ENCODE measurements around the gene TWIST2.

Gene TWIST2

DNA sequence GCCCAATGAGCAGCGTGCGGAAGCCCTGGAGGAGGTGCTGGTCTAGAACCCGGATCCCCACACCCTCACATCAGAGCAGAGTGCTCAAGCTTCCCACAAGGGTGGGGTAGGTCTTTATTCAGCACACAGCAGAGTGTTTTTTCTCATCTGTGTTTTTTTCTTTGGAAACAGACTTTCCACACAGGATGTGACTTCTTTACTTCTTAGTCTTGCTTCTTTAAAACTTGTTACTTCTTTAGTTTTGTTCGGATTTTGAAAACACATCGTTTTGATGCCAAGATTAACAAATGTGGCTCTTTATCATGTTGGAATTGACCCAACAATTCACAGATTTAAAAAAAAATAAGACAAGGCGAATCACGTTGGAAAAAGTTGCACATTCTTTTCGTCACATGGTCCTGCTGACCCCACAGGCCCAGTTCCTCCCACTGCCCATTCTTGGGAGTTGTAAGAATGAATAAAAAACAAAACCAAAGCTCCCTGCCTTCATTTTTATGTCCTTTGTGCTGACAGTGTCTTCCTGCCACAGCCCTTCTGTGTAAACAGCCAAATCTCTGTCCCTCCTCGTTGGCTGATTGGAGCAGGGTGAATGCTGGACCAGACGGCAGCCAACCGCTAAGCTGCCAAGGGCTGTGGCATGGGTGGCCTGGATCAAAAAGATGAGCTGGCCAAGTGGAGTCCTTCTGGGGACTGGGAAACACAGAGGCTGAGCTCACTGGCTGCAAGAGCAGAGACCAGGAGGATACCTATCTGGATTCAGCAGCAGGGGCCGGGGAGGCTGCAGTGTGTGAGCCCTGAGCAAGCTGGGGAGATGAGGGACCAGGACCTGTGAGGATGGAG lies 81.6 kb downstream of the TWIST2 start:
- H3K27me3 Mint-ChIP-seq = peaks cover 12% of the 10 kb centered on the region
- no peak overlapping the region for H3K4me3 Mint-ChIP-seq
- no peaks in the 10 kb centered on the region for H3K36me3 Mint-ChIP-seq
- no peaks in the 10 kb centered on the region for H3K9me3 Mint-ChIP-seq
- no peak overlapping the region for H3K27ac Mint-ChIP-seq
- H3K4me1 Mint-ChIP-seq = no peaks in the 10 kb centered on the region

DNA sequence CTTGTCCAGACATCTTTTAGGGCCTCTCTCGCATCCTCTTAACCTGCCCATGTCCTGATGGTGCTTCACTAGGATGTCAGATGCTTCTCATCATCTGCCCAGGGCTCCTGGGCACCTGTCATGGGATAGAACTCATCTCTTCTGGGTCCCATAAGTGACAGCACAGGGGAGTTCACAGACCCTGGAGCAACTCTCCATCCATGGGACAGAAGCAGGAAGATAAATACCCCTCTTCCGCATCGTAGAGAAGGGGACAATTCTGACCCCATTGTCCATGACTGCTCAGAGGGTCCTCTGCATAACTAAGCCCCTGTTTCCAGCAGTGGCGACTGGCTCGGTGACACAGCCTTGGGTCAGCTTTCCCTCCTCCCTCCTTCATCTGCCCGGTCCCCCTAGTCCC lies 82.3 kb downstream of the TWIST2 start:
- H3K4me3 Mint-ChIP-seq = no peak overlapping the region
- no peaks in the 10 kb centered on the region for H3K9me3 Mint-ChIP-seq
- no peaks in the 10 kb centered on the region for H3K4me1 Mint-ChIP-seq
- no peak overlapping the region for H3K27ac Mint-ChIP-seq
- H3K36me3 Mint-ChIP-seq = no peaks in the 10 kb centered on the region
- peaks cover 12% of the 10 kb centered on the region for H3K27me3 Mint-ChIP-seq

DNA sequence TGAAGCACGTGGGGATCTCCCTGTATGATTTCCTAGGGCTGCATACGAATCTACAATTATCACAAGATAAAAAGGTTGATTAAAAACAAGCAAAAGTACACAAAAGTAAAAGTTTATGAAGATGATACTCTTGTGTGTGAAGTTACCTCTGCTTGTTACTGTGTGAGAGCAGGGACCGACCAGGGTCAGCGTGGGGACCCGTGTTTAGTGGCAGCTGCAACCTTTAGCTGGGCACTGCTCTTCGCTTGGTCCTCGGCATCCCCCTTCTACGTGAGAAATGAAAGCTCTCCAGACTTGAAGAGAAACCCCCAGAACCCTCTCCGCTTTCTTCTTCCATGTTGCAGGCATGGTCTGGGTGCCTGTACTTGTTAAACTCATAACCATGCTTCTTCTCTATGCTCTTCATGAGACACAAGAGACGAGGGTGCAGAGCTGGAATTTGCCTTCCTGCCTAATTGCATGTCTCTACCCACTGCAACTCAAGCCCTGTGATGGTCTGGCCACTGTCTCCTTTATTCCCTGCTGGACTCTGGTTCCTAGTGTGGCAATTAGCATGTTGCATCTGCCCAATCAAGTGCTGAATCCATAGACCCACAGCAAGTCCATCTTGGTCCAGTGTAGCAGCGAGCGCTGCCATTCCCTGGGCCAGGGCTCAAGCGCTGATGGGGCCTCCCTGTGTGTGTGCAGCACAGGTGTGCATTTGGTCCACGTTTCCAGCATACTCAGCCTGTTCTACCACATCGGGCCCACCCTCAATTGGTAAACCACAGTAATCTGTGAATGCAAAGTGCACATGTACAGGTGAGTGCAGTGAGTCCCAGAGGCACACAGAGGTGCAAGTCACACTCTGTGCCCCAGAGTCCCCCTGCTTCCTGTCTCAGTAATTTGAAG lies 88.5 kb downstream of the TWIST2 start:
- Mint-ChIP-seq H3K9me3 (no peaks in the 10 kb centered on the region), H3K27ac (no peak overlapping the region), H3K36me3 (no peaks in the 10 kb centered on the region), H3K27me3 (peaks cover 7% of the 10 kb centered on the region), H3K4me3 (no peak overlapping the region), H3K4me1 (no peaks in the 10 kb centered on the region)

DNA sequence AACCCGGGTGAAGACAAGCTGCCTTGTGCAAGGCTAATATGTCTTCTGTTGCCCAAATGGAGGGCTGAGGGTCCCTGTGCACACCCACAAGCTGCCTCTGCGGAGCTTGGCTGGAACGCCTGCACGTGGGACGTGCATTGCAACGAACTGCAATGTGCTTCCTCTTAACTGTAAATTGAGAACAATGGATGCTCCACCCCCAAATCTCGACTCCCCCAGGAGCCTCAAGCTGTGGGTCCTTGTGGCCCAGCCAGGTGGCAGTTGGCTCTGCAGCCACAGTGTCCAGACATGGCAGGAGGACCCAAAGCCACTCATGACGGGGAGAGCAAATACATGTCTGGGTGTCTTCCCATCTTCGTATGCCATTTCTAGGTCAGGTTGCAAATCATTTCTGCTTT lies 90.1 kb downstream of the TWIST2 start:
- Mint-ChIP-seq H3K4me1 (no peaks in the 10 kb centered on the region), H3K4me3 (no peak overlapping the region), H3K9me3 (no peaks in the 10 kb centered on the region), H3K27me3 (no peaks in the 10 kb centered on the region), H3K27ac (no peak overlapping the region), H3K36me3 (no peaks in the 10 kb centered on the region)

DNA sequence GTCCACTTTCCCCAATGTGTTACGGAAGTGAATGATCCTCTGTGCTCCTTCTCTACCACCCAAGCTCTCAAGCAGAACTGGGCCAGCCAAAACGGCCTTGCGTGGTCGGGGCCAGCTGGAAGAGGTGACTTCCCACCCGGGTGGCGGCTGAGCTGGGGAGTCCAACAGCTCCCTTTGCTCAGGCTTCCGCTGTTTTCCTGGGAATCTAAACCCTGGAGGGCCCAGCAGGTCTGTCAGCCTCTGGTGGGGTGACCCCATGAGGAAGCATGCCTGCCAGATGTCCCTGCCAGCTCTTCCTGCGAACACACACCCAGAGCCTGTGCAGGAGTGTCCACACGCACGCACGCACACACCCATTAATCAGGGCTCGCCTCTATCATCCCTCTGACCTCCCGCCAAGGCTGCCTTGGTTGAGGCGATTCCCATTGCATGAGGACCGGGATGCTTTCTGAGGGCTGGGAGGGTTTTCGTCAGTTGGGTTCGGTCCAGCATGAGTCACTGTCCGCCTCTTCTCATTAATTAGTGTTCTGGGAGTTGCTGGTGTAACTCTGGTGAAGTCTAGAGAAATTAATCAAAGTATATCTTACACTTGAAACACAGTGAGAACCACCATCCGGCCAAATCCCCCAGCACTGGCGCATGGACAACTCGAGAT lies 90.6 kb downstream of the TWIST2 start:
- H3K4me1 Mint-ChIP-seq = no peaks in the 10 kb centered on the region
- H3K36me3 Mint-ChIP-seq = no peaks in the 10 kb centered on the region
- H3K27ac Mint-ChIP-seq = no peak overlapping the region
- no peak overlapping the region for H3K4me3 Mint-ChIP-seq
- H3K9me3 Mint-ChIP-seq = no peaks in the 10 kb centered on the region
- peaks cover 2% of the 10 kb centered on the region for H3K27me3 Mint-ChIP-seq

DNA sequence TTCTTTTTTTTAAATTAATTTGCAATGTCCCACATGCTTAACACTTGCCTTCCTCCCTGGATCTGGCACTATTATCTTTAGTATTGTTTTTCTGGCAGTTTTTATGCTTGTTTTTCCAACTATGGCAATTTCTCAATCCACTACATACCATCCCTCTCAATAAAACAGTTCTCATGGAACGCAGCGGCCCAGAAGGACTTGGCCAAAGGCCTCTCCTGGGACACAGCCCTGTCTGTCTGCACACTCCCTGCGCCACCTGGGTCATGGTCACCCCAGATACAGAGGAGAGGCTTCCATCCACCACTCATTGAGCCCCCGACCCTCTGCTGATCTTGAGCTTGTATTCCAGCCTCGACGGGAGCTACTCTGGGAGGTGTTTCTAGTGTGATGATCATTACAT lies 91.2 kb downstream of the TWIST2 start:
- Mint-ChIP-seq H3K4me3 (no peak overlapping the region), H3K27ac (no peak overlapping the region)

DNA sequence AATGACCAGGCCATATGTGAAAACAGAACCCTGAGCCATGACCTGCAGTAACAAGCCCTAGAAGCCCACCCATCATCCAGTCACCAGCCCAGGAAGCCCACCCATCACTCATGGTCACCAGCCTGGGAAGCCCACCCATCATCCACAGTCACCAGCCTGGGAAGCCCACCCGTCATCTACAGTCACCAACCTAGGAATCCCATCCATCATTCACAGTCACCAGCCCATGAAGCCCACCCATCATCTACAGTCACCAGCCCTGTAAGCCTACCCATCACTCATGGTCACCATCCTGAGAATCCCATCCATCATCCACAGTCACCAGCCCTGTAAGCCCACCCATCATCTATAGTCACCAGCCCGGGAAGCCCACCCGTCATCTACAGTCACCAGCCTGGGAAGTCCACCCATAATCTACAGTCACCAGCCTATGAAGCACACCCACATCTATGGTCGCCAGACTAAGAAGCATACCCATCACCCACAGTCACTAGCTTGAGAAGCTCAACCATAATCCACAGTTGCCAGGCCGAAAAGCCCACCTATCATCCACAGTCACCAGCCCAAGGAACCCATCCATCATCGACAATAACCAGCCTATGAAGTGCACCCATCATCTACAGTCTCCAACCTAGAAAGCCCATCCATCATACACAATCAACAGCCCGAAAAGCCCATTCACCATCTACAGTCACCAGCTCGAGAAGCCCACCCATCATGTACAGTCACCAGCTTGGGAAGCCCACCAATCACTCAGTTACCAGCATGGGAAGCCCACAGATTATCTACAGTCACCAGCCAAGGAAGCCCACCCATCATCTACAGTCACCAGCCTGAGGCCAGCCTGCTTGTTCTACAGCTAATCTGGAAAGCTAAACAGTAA lies 91.9 kb downstream of the TWIST2 start:
- H3K36me3 Mint-ChIP-seq = no peaks in the 10 kb centered on the region
- no peaks in the 10 kb centered on the region for H3K4me1 Mint-ChIP-seq
- H3K9me3 Mint-ChIP-seq = no peaks in the 10 kb centered on the region
- H3K4me3 Mint-ChIP-seq = no peak overlapping the region
- H3K27ac Mint-ChIP-seq = no peak overlapping the region
- peaks cover 2% of the 10 kb centered on the region for H3K27me3 Mint-ChIP-seq

More for the DNA sequence above, 91.2 kb downstream of the TWIST2 start:
- no peaks in the 10 kb centered on the region for H3K4me1 Mint-ChIP-seq
- no peaks in the 10 kb centered on the region for H3K9me3 Mint-ChIP-seq
- H3K27me3 Mint-ChIP-seq = peaks cover 2% of the 10 kb centered on the region
- no peaks in the 10 kb centered on the region for H3K36me3 Mint-ChIP-seq

DNA sequence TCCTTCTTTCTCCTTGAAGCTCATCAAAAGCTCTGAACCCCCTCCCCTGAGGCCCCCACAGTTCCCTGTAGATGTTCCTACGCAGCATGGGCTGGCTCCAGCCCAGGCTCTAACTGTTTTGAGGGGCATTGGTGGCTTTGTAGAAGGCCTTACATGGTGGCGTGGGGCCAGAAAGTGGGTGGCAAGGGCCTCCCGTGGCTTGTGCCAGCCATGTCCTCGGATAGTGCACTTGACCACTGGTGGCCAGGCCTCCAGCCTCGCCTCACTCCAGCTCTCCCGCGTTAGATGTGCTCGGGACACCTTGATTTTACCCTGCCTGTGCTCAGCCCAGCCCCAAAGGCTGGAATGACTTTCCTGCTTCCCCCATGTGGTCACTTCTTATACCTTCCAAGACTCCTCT lies 92.9 kb downstream of the TWIST2 start:
- Mint-ChIP-seq H3K9me3 (no peaks in the 10 kb centered on the region), H3K36me3 (no peaks in the 10 kb centered on the region), H3K4me1 (no peaks in the 10 kb centered on the region), H3K27me3 (peaks cover 2% of the 10 kb centered on the region), H3K27ac (no peak overlapping the region), H3K4me3 (no peak overlapping the region)

DNA sequence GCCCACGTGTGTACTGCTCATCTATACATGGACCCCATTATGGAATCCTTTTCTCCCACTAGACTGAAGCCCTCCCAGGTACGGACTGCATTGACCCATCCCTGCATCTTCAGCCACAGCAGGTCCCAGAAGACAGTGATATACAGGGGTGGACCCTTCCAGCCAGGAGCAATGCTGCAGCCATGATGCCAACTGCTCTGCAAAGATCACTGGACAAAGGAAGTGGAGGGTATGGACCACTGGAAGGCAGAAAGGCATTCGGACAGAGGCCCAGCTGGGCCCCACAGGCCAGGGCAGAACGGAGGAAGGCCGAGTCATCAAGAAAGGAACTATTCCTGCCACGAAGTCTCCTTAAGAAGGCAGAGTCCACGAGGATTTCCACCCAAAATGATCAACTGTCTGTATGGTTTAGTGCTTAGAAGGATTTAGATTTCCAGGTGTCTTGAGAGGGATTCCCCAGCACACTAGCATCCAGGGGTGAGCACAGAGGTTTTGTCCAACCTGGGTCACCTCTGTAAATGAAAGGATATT lies 93.4 kb downstream of the TWIST2 start:
- H3K9me3 Mint-ChIP-seq = no peaks in the 10 kb centered on the region
- no peaks in the 10 kb centered on the region for H3K36me3 Mint-ChIP-seq
- no peak overlapping the region for H3K27ac Mint-ChIP-seq
- no peaks in the 10 kb centered on the region for H3K4me1 Mint-ChIP-seq
- H3K27me3 Mint-ChIP-seq = peaks cover 2% of the 10 kb centered on the region
- no peak overlapping the region for H3K4me3 Mint-ChIP-seq

DNA sequence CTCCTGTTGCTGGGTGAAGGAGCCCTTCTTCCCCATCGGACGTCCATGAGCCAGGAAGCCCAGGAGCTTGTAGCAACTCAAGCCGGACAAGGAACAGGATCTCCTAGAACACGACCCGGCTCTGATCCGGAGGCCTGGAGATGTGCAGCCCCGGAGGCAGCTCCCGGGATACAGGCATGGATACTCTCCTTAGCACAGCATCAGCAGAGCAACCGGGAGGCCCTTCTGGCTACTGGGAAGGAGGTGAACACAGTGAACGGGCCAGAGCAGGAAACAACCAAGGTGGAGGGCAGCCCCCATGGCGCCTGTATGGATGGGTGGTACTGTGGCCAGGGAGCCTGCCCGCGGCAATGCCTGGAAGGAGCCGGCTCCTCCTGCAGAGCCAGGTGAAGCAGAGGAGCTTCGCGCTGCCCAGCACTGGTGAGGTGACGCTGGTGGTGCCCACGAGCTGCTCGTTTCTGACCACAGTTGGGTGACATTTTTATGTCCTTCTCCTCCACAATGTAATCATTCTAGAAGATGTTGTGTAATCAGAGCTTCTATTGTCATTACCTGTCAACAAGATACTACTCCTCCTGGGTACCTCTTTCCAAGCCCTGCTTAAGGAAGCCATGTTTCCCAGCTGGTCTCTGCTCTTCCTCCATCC lies 94.3 kb downstream of the TWIST2 start:
- Mint-ChIP-seq H3K27ac (no peak overlapping the region), H3K4me3 (no peak overlapping the region), H3K27me3 (peaks cover 2% of the 10 kb centered on the region), H3K9me3 (no peaks in the 10 kb centered on the region), H3K4me1 (no peaks in the 10 kb centered on the region), H3K36me3 (no peaks in the 10 kb centered on the region)

DNA sequence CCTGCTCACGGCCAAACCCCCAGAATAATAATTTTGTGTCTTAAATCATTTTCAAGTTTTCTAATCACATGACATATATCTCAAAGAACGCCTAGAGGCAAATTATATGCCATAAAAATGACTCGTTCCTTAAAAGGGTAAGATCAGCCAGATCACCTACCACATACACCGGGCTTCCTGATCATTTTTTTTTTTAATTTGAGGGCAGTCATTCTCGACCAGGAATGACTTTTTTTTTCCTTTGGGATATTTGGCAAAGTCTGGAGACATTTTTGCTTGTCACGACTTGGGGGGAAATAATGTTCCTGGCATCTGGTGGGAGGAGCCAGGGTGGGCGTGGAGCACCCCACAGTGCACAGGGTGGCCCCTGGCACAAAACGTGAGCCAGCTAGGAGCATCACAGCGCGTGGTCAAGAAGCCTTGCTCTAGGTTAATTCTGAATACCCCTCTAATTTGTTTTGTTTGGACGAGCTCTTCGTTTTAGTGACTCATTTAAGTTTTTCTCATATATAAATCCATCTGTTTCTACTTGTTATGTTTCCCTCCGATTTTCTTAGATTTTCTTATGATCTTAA lies 94.9 kb downstream of the TWIST2 start:
- Mint-ChIP-seq H3K27ac (no peak overlapping the region), H3K27me3 (peaks cover 2% of the 10 kb centered on the region), H3K4me1 (no peaks in the 10 kb centered on the region), H3K36me3 (no peaks in the 10 kb centered on the region), H3K4me3 (no peak overlapping the region), H3K9me3 (no peaks in the 10 kb centered on the region)

DNA sequence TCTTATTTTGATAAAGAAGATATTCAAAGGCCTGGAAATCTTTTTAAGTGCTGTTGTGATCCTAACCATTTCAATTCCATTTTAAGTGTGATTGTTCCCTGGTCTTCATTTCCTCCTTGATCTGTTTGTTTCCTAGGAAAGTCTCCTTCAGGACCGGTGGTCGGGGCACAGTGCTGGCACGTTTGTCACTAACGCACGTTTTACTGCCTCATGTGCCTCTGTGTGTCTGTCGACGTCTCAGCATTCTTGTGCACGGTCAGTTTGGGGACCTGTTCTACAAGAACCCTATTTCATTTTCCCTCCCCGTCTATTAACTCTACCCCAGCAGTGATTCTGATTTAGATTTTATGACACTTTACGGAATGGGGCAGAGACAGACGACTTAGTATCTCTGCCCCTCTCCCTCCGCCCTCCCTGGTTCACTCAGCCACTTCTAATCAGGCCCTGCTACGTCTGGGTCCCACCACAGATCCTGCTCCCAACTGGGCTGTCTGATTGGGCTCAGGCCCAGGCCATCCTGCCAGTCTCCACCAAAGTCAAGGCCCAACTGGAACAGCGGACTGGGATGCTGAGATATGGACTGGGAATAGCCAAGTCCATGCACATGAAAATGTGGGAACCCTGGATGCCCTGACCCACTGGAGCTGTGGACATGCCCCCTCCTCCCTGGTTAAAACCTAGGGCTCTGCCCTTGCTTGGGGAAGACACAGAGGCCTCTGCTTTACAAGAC lies 95.6 kb downstream of the TWIST2 start:
- no peak overlapping the region for H3K4me3 Mint-ChIP-seq

DNA sequence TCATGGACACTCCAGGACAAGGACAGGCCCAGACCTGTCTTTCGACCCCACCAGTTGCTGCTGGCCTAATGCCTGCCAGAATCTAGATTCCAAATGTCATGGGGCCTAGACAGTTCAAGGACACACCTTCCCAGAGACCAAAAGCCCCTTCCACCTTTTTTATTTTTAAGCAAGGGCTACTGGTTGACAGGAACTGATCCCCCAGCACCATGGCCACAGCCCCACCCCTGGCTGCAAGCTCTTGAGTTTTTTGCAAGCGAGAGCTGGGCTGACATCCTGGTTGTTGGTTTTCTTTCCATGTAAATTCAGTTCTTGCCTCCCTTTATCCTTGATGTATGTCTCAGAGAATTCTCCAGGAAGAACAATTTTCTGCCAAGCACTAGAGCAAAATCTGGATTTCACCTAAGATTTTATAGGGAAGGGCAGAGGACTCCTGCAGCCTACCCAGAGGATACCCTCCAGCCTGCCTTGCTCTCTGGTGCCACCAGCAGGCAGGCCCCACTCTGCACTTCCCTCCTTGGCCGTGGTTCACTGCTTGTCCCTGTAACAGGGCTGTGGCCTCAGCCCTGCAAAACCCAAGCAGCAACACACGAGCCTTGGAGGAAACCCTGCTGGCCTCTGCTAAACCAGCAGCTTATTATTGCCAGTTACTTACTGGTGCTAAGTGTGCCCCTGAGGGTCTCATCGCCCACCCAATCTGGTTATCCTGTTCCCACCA lies 97.7 kb downstream of the TWIST2 start:
- no peaks in the 10 kb centered on the region for H3K9me3 Mint-ChIP-seq
- no peaks in the 10 kb centered on the region for H3K36me3 Mint-ChIP-seq
- peaks cover 2% of the 10 kb centered on the region for H3K27me3 Mint-ChIP-seq
- H3K4me1 Mint-ChIP-seq = peaks cover 3% of the 10 kb centered on the region
- no peak overlapping the region for H3K27ac Mint-ChIP-seq
- H3K4me3 Mint-ChIP-seq = no peak overlapping the region

More for the DNA sequence above, 95.6 kb downstream of the TWIST2 start:
- H3K27ac Mint-ChIP-seq = no peak overlapping the region
- H3K27me3 Mint-ChIP-seq = peaks cover 2% of the 10 kb centered on the region
- H3K36me3 Mint-ChIP-seq = no peaks in the 10 kb centered on the region
- H3K9me3 Mint-ChIP-seq = no peaks in the 10 kb centered on the region
- peaks cover 3% of the 10 kb centered on the region for H3K4me1 Mint-ChIP-seq
